ENCODE measurements around the gene MTCL1. TPM values are rescaled to one million over a fixed set of nuclear protein-coding genes. Genes with fewer than 3 reads are reported as not detected.

Gene MTCL1
- total RNA-seq, 3 donors from 2014 or later (not counting 1 experiment from before 2014, with no cell fraction given): 0.38 to 1.5 (median 0.43) TPM

GRCh38 chr18:8865934-8866333, 160.6 kb downstream of the MTCL1 start:
- no peaks in the 10 kb centered on the region for H3K4me1 ChIP-seq (ENCODE audit: control insufficient read depth, insufficient read depth, low read length)
- Mint-ChIP-seq H3K4me1 (no peaks in the 10 kb centered on the region), H3K4me3 (no peak overlapping the region), H3K27ac (no peak overlapping the region), H3K9me3 (no peaks in the 10 kb centered on the region), H3K36me3 (no peaks in the 10 kb centered on the region), H3K27me3 (ENCODE audit: low read depth in 2 of 2) (peaks cover 8 to 9% of the 10 kb centered on the region in 2 donors)
- no peak for DNase-seq
- no peaks in the 10 kb centered on the region for H3K9me3 ChIP-seq (ENCODE audit: control insufficient read depth, insufficient read depth, low read length)
- intact Hi-C loops (cut with micrococcal nuclease): no loop called here
- H3K27me3 ChIP-seq (ENCODE audit: control insufficient read depth, insufficient read depth, low read length): no peaks in the 10 kb centered on the region
- no peak overlapping the region for H3K27ac ChIP-seq (ENCODE audit: low read length)
- ATAC-seq: no peak
- 89% methylated on average over 4 of the region's 4 CpGs for WGBS (ENCODE audit: insufficient coverage)
- no peak for TF ChIP-seq CTCF (IDR thresholded peaks at IDR 0.05)
- H3K4me3 ChIP-seq (ENCODE audit: low read length): no peak overlapping the region
- H3K36me3 ChIP-seq (ENCODE audit: control insufficient read depth, insufficient read depth, low read length): no peaks in the 10 kb centered on the region

GRCh38 chr18:8866679-8867078, 161.3 kb downstream of the MTCL1 start:
- WGBS (ENCODE audit: insufficient coverage): 68% methylated on average over 1 of the region's 1 CpG
- H3K36me3 ChIP-seq (ENCODE audit: control insufficient read depth, insufficient read depth, low read length): no peaks in the 10 kb centered on the region
- intact Hi-C loops (cut with micrococcal nuclease): no loop called here
- DNase-seq (no peak), ATAC-seq (no peak)
- no peaks in the 10 kb centered on the region for H3K4me1 Mint-ChIP-seq
- H3K27ac ChIP-seq (ENCODE audit: low read length): no peak overlapping the region
- no peaks in the 10 kb centered on the region for H3K9me3 ChIP-seq (ENCODE audit: control insufficient read depth, insufficient read depth, low read length)
- H3K27ac Mint-ChIP-seq: no peak overlapping the region
- no peak overlapping the region for H3K4me3 ChIP-seq (ENCODE audit: low read length)
- H3K27me3 Mint-ChIP-seq (ENCODE audit: low read depth in 2 of 2): peaks cover 8 to 9% of the 10 kb centered on the region in 2 donors
- no peaks in the 10 kb centered on the region for H3K9me3 Mint-ChIP-seq
- no peak overlapping the region for H3K4me3 Mint-ChIP-seq
- H3K4me1 ChIP-seq (ENCODE audit: control insufficient read depth, insufficient read depth, low read length): no peaks in the 10 kb centered on the region
- H3K36me3 Mint-ChIP-seq: no peaks in the 10 kb centered on the region
- no peak for TF ChIP-seq CTCF (IDR thresholded peaks at IDR 0.05)
- H3K27me3 ChIP-seq (ENCODE audit: control insufficient read depth, insufficient read depth, low read length): no peaks in the 10 kb centered on the region

DNA sequence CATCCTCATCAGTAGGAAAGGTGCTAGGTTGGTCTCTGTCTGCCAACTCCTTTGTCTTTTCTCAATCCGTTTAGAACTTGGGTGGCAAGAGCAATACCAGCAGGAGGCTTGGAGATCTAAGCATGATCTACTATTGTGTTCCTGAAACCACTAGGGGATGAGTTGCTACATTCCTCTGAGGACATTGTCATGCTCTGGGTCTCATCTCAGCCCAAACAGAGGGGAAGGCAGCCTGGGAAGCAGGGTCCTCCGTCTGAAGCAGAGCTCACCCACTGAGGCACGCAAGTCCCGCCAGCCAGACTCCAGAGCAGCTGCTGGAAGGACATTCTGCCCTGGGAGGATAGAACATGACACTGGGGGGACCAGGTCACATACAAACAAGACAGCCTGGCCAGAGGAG, 162.9 kb downstream of the MTCL1 start:
- intact Hi-C loops (cut with micrococcal nuclease): no loop called here
- Histone ChIP-seq H3K4me1 (ENCODE audit: control insufficient read depth, insufficient read depth, low read length) (no peaks in the 10 kb centered on the region), H3K4me3 (ENCODE audit: low read length) (no peak overlapping the region), H3K27ac (ENCODE audit: low read length) (no peak overlapping the region), H3K36me3 (ENCODE audit: control insufficient read depth, insufficient read depth, low read length) (no peaks in the 10 kb centered on the region), H3K27me3 (ENCODE audit: control insufficient read depth, insufficient read depth, low read length) (no peaks in the 10 kb centered on the region), H3K9me3 (ENCODE audit: control insufficient read depth, insufficient read depth, low read length) (no peaks in the 10 kb centered on the region)
- no peak for TF ChIP-seq CTCF (IDR thresholded peaks at IDR 0.05)
- DNase-seq (no peak), ATAC-seq (no peak)
- no peaks in the 10 kb centered on the region for H3K4me1 Mint-ChIP-seq
- no peak overlapping the region for H3K27ac Mint-ChIP-seq
- peaks cover 6 to 8% of the 10 kb centered on the region in 2 donors for H3K27me3 Mint-ChIP-seq (ENCODE audit: low read depth in 2 of 2)
- no peaks in the 10 kb centered on the region for H3K36me3 Mint-ChIP-seq
- H3K4me3 Mint-ChIP-seq: no peak overlapping the region
- WGBS (ENCODE audit: insufficient coverage): 85% methylated on average over 4 of the region's 4 CpGs
- no peaks in the 10 kb centered on the region for H3K9me3 Mint-ChIP-seq

DNA sequence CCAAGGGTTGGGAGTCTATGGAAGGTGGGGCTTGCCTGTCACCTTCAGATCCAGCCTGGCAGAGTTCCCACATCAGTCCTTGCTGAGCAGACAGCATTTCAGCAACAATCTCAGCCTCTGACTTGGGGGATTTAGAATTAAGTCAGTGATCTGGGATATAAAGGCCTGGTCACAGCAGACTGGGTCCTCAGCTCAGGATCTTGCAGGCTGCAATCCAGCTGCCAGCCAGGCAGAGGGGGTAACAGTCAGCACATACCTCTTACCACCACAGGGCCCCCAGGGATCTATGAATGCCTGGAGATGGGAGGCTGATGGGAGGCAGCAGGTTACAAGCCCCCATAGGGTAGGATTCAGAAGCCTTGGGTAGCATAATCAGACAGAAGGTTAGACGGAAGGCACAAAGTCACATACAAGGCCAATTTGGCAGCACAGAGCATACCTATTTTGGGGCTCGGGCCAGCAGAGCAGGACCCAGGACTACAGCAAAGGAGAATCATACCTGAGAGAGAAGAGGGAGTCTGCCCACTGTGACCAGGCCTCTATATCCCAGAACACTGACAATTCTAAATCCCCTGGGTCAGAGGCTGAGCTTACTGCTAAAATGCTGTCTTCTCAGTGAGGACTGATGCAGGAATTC, 163.5 kb downstream of the MTCL1 start:
- WGBS (ENCODE audit: insufficient coverage): 79% methylated on average over 2 of the region's 2 CpGs
- peaks cover 5 to 8% of the 10 kb centered on the region in 2 donors for H3K27me3 Mint-ChIP-seq (ENCODE audit: low read depth in 2 of 2)
- no peaks in the 10 kb centered on the region for H3K9me3 Mint-ChIP-seq
- intact Hi-C loops (cut with micrococcal nuclease): no loop called here
- Histone ChIP-seq H3K4me3 (ENCODE audit: low read length) (no peak overlapping the region), H3K36me3 (ENCODE audit: control insufficient read depth, insufficient read depth, low read length) (no peaks in the 10 kb centered on the region), H3K4me1 (ENCODE audit: control insufficient read depth, insufficient read depth, low read length) (no peaks in the 10 kb centered on the region), H3K27ac (ENCODE audit: low read length) (no peak overlapping the region), H3K27me3 (ENCODE audit: control insufficient read depth, insufficient read depth, low read length) (no peaks in the 10 kb centered on the region), H3K9me3 (ENCODE audit: control insufficient read depth, insufficient read depth, low read length) (no peaks in the 10 kb centered on the region)
- ATAC-seq: no peak
- H3K27ac Mint-ChIP-seq: no peak overlapping the region
- no peaks in the 10 kb centered on the region for H3K36me3 Mint-ChIP-seq
- no peak for DNase-seq
- no peak overlapping the region for H3K4me3 Mint-ChIP-seq
- TF ChIP-seq CTCF (IDR thresholded peaks at IDR 0.05): no peak
- H3K4me1 Mint-ChIP-seq: no peaks in the 10 kb centered on the region

Measured in natural killer cell (primary cell).